Motor neuron (in vitro differentiated cells): ENCODE results near the gene ANO7. TPM values are rescaled to one million over a fixed set of nuclear protein-coding genes. Genes with fewer than 3 reads are reported as not detected.
"Not testable (repeated sequence)": the region's sequence is repeated elsewhere in the genome, so short reads cannot be mapped to it uniquely, and the experiment has no call there.

ENCODE experiments used
- ATAC-seq, 8 experiments: fragments of 200-7000 bp; cut with Tn5 transposase; replicated peaks in 6 of 8; 2 replicates each; pipeline ENCODE4 v1.8.0; 2021; ENCODE audit warnings: mild to moderate bottlenecking in 8 of 8, moderate library complexity in 8 of 8
- H3K27ac ChIP-seq, 2 donors: fragments of 250-450 bp; sonication (Bioruptor Pico); 2 replicates each; pipeline ENCODE4 v1.9.0; 2021; ENCODE audit warnings: antibody characterized with exemption in 2 of 2, mild to moderate bottlenecking in 2 of 2, moderate library complexity in 1 of 2
- H3K4me1 ChIP-seq, 2 donors: fragments of 250-450 bp; sonication (Bioruptor Pico); replicated peaks in 1 of 2; 2 replicates each; pipeline ENCODE4 v1.6.1; 2021; ENCODE audit warnings: antibody characterized with exemption in 2 of 2, mild to moderate bottlenecking in 2 of 2, moderate library complexity in 1 of 2
- H3K4me3 ChIP-seq, 5 donors: fragments of 250-450 bp; sonication (Bioruptor Pico); 2 replicates each; pipeline ENCODE4 v1.9.0; 2021; ENCODE audit warnings: antibody characterized with exemption in 5 of 5, mild to moderate bottlenecking in 5 of 5, moderate library complexity in 4 of 5
- whole genome bisulfite sequencing, 10 experiments: fragments of 450-650 bp; shearing (Covaris generic); methylation state at CpG; one replicate each; pipeline ENCODE4 v1.0.0; 2022; 5-methylcytosine and 5-hydroxymethylcytosine counted together
- in situ Hi-C, 9 experiments: fragments of 400-800 bp; cut with MboI; loops; one replicate each; pipeline ENCODE4 v1.15.0; 2021; ENCODE audit warnings: low sequenced_read_pairs in 9 of 9, low pct_unique_long_range_greater_than_20kb in 2 of 9; ENCODE audit not compliant: unreplicated experiment in 9 of 9
- total RNA-seq, 8 experiments: library from RNA; unstranded; fragments of 300-600 nt; gene quantifications; 2 replicates each; pipeline versions ENCODE4 v1.2.3 to v1.2.4, GENCODE V29; 2022

Gene ANO7
- total RNA-seq, 8 experiments from 2014 or later: 0.54 to 3.2 (median 1.7) TPM

- no peak overlapping the region for H3K4me3 ChIP-seq
- in situ Hi-C loops: no loop called here
- no peak for ATAC-seq
- H3K27ac ChIP-seq: no peak overlapping the region
- H3K4me1 ChIP-seq: peaks cover 0 to 3% of the 10 kb centered on the region in 2 donors
- WGBS, 10 experiments: 80% methylated on average over 1 of the region's 14 CpGs; no CpG with 5 or more reads in 9 of the 10 experiments
Measured at GRCh38 chr2:241187101-241187917, 1.2 kb upstream of the ANO7 start.

GRCh38 chr2:241187918-241188234 is 601 bp upstream of the ANO7 start:
- Histone ChIP-seq H3K4me1 (peaks cover 0 to 3% of the 10 kb centered on the region in 2 donors), H3K4me3 (no peak overlapping the region), H3K27ac (no peak overlapping the region)
- peak in 1 of 8 experiments; percentile 10 for ATAC-seq
- 92 to 100% methylated on average over 1 to 2 of the region's 4 CpGs; no CpG with 5 or more reads in 8 of the 10 experiments for WGBS, 10 experiments
- in situ Hi-C loops: no loop called here

- in situ Hi-C loops: no loop called here
- WGBS, 10 experiments: 86 to 100% (median 100%) methylated on average over 1 to 5 of the region's 32 CpGs; no CpG with 5 or more reads in 7 of the 10 experiments
- Histone ChIP-seq H3K27ac (no peak overlapping the region), H3K4me1 (peaks cover 0 to 3% of the 10 kb centered on the region in 2 donors), H3K4me3 (no peak overlapping the region)
- ATAC-seq: peak in 2 of 8 experiments; percentile 3 to 15
Measured at GRCh38 chr2:241189093-241189855, 797 bp downstream of the ANO7 start.

- in situ Hi-C loops: no loop called here
- Histone ChIP-seq H3K27ac (no peak overlapping the region), H3K4me3 (no peak overlapping the region), H3K4me1 (peaks cover 0 to 3% of the 10 kb centered on the region in 2 donors)
- ATAC-seq: no peak
- WGBS, 10 experiments: no CpG with 5 or more reads among the region's 15 CpGs
Measured at GRCh38 chr2:241189856-241190201, 1.4 kb downstream of the ANO7 start.

- no peak overlapping the region for H3K27ac ChIP-seq
- 80 to 87% methylated on average over 1 to 3 of the region's 19 CpGs; no CpG with 5 or more reads in 8 of the 10 experiments for WGBS, 10 experiments
- H3K4me3 ChIP-seq: no peak overlapping the region
- ATAC-seq: peak in 3 of 8 experiments; percentile 15 to 18 (median 15)
- in situ Hi-C loops: no loop called here
- H3K4me1 ChIP-seq: peaks cover 0 to 3% of the 10 kb centered on the region in 2 donors
Measured at GRCh38 chr2:241190291-241190981, 2.0 kb downstream of the ANO7 start.

GRCh38 chr2:241191081-241191480 is 2.6 kb downstream of the ANO7 start:
- Histone ChIP-seq H3K4me3 (no peak overlapping the region), H3K27ac (no peak overlapping the region), H3K4me1 (peaks cover 0 to 3% of the 10 kb centered on the region in 2 donors)
- WGBS, 10 experiments: no CpG with 5 or more reads among the region's 14 CpGs
- in situ Hi-C loops: no loop called here
- peak in 1 of 8 experiments; percentile 34 for ATAC-seq

GRCh38 chr2:241193271-241193670 is 4.8 kb downstream of the ANO7 start:
- Histone ChIP-seq H3K4me1 (peaks cover 0 to 10% of the 10 kb centered on the region in 2 donors), H3K27ac (no peak overlapping the region), H3K4me3 (no peak overlapping the region)
- 60 to 89% (median 80%) methylated on average over 1 to 6 of the region's 8 CpGs; no CpG with 5 or more reads in 5 of the 10 experiments for WGBS, 10 experiments
- in situ Hi-C loops: no loop called here
- ATAC-seq: no peak

- 76 to 100% (median 80%) methylated on average over 1 to 3 of the region's 9 CpGs; no CpG with 5 or more reads in 4 of the 10 experiments for WGBS, 10 experiments
- Histone ChIP-seq H3K4me3 (no peak overlapping the region), H3K4me1 (peaks cover 0 to 10% of the 10 kb centered on the region in 2 donors), H3K27ac (no peak overlapping the region)
- in situ Hi-C loops: no loop called here
- no peak for ATAC-seq
Measured at GRCh38 chr2:241194811-241195210, 6.3 kb downstream of the ANO7 start.

GRCh38 chr2:241195506-241196130 is 7.1 kb downstream of the ANO7 start:
- Histone ChIP-seq H3K27ac (no peak overlapping the region), H3K4me1 (peaks cover 0 to 10% of the 10 kb centered on the region in 2 donors), H3K4me3 (no peak overlapping the region)
- in situ Hi-C loops: no loop called here
- ATAC-seq: no peak
- 61 to 100% (median 87%) methylated on average over 1 to 7 of the region's 18 CpGs; no CpG with 5 or more reads in 3 of the 10 experiments for WGBS, 10 experiments

GRCh38 chr2:241197246-241197645 is 8.8 kb downstream of the ANO7 start:
- H3K4me3 ChIP-seq, in situ Hi-C loops, H3K27ac ChIP-seq, H3K4me1 ChIP-seq, ATAC-seq: not testable (repeated sequence)
- 40 to 94% (median 81%) methylated on average over 1 to 9 of the region's 14 CpGs; no CpG with 5 or more reads in 7 of the 10 experiments for WGBS, 10 experiments

GRCh38 chr2:241197947-241198346 is 9.5 kb downstream of the ANO7 start:
- WGBS, 10 experiments: 67% methylated on average over 1 of the region's 6 CpGs; no CpG with 5 or more reads in 9 of the 10 experiments

GRCh38 chr2:241198381-241199279 is 10.2 kb downstream of the ANO7 start:
- in situ Hi-C loops: no loop called here
- no peak overlapping the region for H3K4me3 ChIP-seq
- 40 to 90% (median 77%) methylated on average over 2 to 11 of the region's 27 CpGs; no CpG with 5 or more reads in 2 of the 10 experiments for WGBS, 10 experiments
- peaks cover 0 to 10% of the 10 kb centered on the region in 2 donors for H3K4me1 ChIP-seq
- ATAC-seq: peak in 5 of 8 experiments; percentile 12 to 56 (median 23)
- no peak overlapping the region for H3K27ac ChIP-seq

More at GRCh38 chr2:241197947-241198346, 9.5 kb downstream of the ANO7 start:
- Histone ChIP-seq H3K4me3 (no peak overlapping the region), H3K4me1 (peaks cover 0 to 10% of the 10 kb centered on the region in 2 donors), H3K27ac (no peak overlapping the region)
- in situ Hi-C loops: no loop called here
- ATAC-seq: no peak
